Measurements from ENCODE around the gene NOXRED1.

DNA sequence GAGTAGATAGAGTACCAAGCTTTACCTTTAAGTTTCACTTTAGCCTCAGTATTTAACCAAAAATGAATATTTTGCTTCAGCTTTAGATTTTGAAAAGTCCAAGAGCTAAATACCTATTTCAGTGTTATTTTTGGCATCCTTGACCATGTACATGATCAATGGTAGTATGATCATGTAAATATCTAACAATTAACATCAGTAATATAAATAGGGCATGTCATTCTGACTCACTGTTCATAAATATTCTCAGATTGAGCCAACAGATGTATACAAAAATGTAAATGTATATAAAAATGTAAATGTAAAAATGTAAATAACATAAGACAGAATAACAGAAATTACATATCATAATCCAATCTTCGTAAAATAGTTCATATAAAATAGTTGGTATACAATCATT lies 15.3 kb upstream of the NOXRED1 start:
- TF ChIP-seq EZH2 (IDR thresholded peaks at IDR 0.05; ENCODE audit: low read depth): no peak
- TF ChIP-seq, protein P1, sequence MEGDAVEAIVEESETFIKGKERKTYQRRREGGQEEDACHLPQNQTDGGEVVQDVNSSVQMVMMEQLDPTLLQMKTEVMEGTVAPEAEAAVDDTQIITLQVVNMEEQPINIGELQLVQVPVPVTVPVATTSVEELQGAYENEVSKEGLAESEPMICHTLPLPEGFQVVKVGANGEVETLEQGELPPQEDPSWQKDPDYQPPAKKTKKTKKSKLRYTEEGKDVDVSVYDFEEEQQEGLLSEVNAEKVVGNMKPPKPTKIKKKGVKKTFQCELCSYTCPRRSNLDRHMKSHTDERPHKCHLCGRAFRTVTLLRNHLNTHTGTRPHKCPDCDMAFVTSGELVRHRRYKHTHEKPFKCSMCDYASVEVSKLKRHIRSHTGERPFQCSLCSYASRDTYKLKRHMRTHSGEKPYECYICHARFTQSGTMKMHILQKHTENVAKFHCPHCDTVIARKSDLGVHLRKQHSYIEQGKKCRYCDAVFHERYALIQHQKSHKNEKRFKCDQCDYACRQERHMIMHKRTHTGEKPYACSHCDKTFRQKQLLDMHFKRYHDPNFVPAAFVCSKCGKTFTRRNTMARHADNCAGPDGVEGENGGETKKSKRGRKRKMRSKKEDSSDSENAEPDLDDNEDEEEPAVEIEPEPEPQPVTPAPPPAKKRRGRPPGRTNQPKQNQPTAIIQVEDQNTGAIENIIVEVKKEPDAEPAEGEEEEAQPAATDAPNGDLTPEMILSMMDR (conservative IDR thresholded peaks at IDR 0.05): no peak

Data from PC-9 (cell line).